Endothelial cell of umbilical vein (primary cell): ENCODE data around the gene FOXF1. TPM values are rescaled to one million over a fixed set of nuclear protein-coding genes. Genes with fewer than 3 reads are reported as not detected.

Source experiments
- BruUV-seq: library from RNA; stranded (reverse); fragments of 400-500 nt; replicated peaks from 2 replicates; lab custom pipeline; 2021; lab: Mats Ljungman, UMichigan
- CTCF ChIA-PET: fragments of 300-600, 350-600 bp; sonication (Branson Sonifier 250); formaldehyde crosslinking; loops from one replicate; lab custom pipeline; 2021; ENCODE audit warnings: antibody characterized with exemption, inconsistent platforms; lab: Charles Lee
- POLR2A ChIA-PET: fragments of 300-600, 350-600 bp; sonication (Branson Sonifier 250); formaldehyde crosslinking; loops from one replicate; lab custom pipeline; 2021; ENCODE audit warnings: antibody characterized with exemption, inconsistent platforms; lab: Charles Lee
- DNase-seq: peaks from one replicate; pipeline ENCODE4 v3.0.0-alpha.2; 2011; ENCODE audit warnings: low read depth, low spot score
- FAIRE-seq: peaks from 2 replicates; lab custom pipeline; 2011; peaks lifted over from hg19 to GRCh38; lab: Jason Lieb, UNC
- H2AFZ ChIP-seq: 2 replicates; pipeline ENCODE4 v1.6.0; 2012; ENCODE audit warnings: low read depth, low read length, control low read depth, inconsistent platforms
- H3K27ac ChIP-seq: 2 replicates; pipeline ENCODE4 v1.5.1; 2011; ENCODE audit warnings: low read depth, mild to moderate bottlenecking, control low read depth, low read length, moderate library complexity; ENCODE audit not compliant: insufficient read depth
- H3K27me3 ChIP-seq, 2 experiments: 2 replicates each; pipeline versions ENCODE4 v1.6.0 to v1.6.1; 2011; ENCODE audit warnings: low read length in 2 of 2, mixed read lengths in 1 of 2; ENCODE audit not compliant: control insufficient read depth in 2 of 2, insufficient read depth in 2 of 2
- H3K36me3 ChIP-seq, 2 experiments: 2 replicates in 1 of 2; 3 replicates in 1 of 2; pipeline ENCODE4 v1.5.1; 2011; ENCODE audit warnings: low read length in 2 of 2, mild to moderate bottlenecking in 1 of 2, moderate library complexity in 1 of 2; ENCODE audit not compliant: control insufficient read depth in 2 of 2, insufficient read depth in 2 of 2; ENCODE audit errors: extremely low read depth in 1 of 2
- H3K4me1 ChIP-seq: 3 replicates; pipeline ENCODE4 v1.5.1; 2011; ENCODE audit warnings: mild to moderate bottlenecking, low read length; ENCODE audit not compliant: control insufficient read depth, insufficient read depth; ENCODE audit errors: extremely low read depth
- H3K4me2 ChIP-seq: 2 replicates; pipeline ENCODE4 v1.6.1; 2011; ENCODE audit warnings: low read length, control low read depth, mixed read lengths; ENCODE audit not compliant: insufficient read depth
- H3K4me3 ChIP-seq, 3 experiments: fragments of 200-600 bp in 1 of 3; sonication (generic), shearing (Covaris generic) in 1 of 3; replicated peaks in 1 of 3; 2 replicates each; pipeline ENCODE4 v1.5.1; 2011 to 2016; ENCODE audit warnings: control low read depth in 3 of 3, low read length in 3 of 3, mild to moderate bottlenecking in 2 of 3, inconsistent platforms in 1 of 3, low read depth in 1 of 3, moderate library complexity in 1 of 3; ENCODE audit not compliant: insufficient read depth in 1 of 3
- H3K79me2 ChIP-seq: 2 replicates; pipeline ENCODE4 v1.6.0; 2012; ENCODE audit warnings: low read length, inconsistent platforms; ENCODE audit not compliant: control insufficient read depth, insufficient read depth
- H3K9ac ChIP-seq: replicated peaks from 2 replicates; pipeline ENCODE3; 2011; ENCODE audit warnings: low read length, control low read depth; ENCODE audit not compliant: insufficient read depth; ENCODE audit errors: extremely low read depth
- H3K9me1 ChIP-seq: replicated peaks from 3 replicates; pipeline ENCODE4 v1.6.0; 2011; ENCODE audit warnings: mild to moderate bottlenecking, low read length; ENCODE audit not compliant: control insufficient read depth, insufficient read depth; ENCODE audit errors: extremely low read depth
- H3K9me3 ChIP-seq: replicated peaks from 2 replicates; pipeline ENCODE4 v1.5.1; 2012; ENCODE audit warnings: low read length, inconsistent platforms; ENCODE audit not compliant: control insufficient read depth, insufficient read depth
- H4K20me1 ChIP-seq: replicated peaks from 2 replicates; pipeline ENCODE3; 2011; ENCODE audit warnings: mild to moderate bottlenecking, low read length; ENCODE audit not compliant: control insufficient read depth, insufficient read depth; ENCODE audit errors: extremely low read depth
- CTCF ChIP-seq, 2 donors: IDR thresholded peaks; 1 replicate in 1 of 2; 2 replicates in 1 of 2; pipeline ENCODE4 v1.5.1; 2011; ENCODE audit warnings: low read length in 2 of 2, mild to moderate bottlenecking in 2 of 2, moderate library complexity in 2 of 2, control low read depth in 1 of 2, inconsistent platforms in 1 of 2, low read depth in 1 of 2; ENCODE audit not compliant: insufficient read depth in 1 of 2; ENCODE audit errors: extremely low read depth in 1 of 2
- EZH2 ChIP-seq: IDR thresholded peaks from 2 replicates; pipeline ENCODE4 v1.6.1; 2012; ENCODE audit warnings: borderline replicate concordance, low read depth, mild to moderate bottlenecking, moderate library complexity, low read length, inconsistent platforms; ENCODE audit not compliant: severe bottlenecking
- FOS ChIP-seq: IDR thresholded peaks from 2 replicates; pipeline ENCODE4 v1.6.1; 2011; ENCODE audit warnings: mild to moderate bottlenecking, low read length, moderate library complexity, borderline replicate concordance; ENCODE audit not compliant: insufficient read depth
- GATA2 ChIP-seq: IDR thresholded peaks from 2 replicates; pipeline ENCODE4 v1.7.0; 2011; ENCODE audit warnings: low read depth, mild to moderate bottlenecking, moderate library complexity, mixed read lengths, low read length; ENCODE audit not compliant: insufficient read length, insufficient read depth
- JUN ChIP-seq: IDR thresholded peaks from 2 replicates; pipeline ENCODE4 v1.6.1; 2011; ENCODE audit warnings: borderline replicate concordance, low read depth; ENCODE audit not compliant: insufficient read length, insufficient read depth
- MYC ChIP-seq: IDR thresholded peaks from one replicate; pipeline ENCODE4 v1.6.1; 2011; ENCODE audit warnings: mild to moderate bottlenecking, low read depth, low read length
- POLR2AphosphoS5 ChIP-seq: IDR thresholded peaks from 2 replicates; pipeline ENCODE4 v1.6.1; 2012; ENCODE audit warnings: low read depth, mild to moderate bottlenecking, control low read depth, low read length, moderate library complexity; ENCODE audit not compliant: insufficient read depth
- dilution Hi-C: fragments of 300-500 bp; cut with MboI; formaldehyde crosslinking; loops from one replicate; pipeline ENCODE4 v1.15.0; 2019; ENCODE audit warnings: low sequenced_read_pairs; ENCODE audit not compliant: extremely low pct_ligation_motif_present
- intact Hi-C: fragments of 100-400 bp; cut with micrococcal nuclease; formaldehyde crosslinking; loops from one replicate; pipeline ENCODE4 v1.10.0; 2022
- polyA plus RNA-seq, 4 experiments: library from polyadenylated mRNA; depleted of rRNA in 3 of 4; stranded (reverse) in 3 of 4; unstranded in 1 of 4; fragments of >200 nt; gene quantifications; 2 replicates each; pipeline versions ENCODE4 v1.2.1 to v1.2.3, GENCODE V29; 2011 to 2012; ENCODE audit warnings: missing spikeins in 1 of 4
- total RNA-seq: library from RNA; stranded (reverse); gene quantifications from 2 replicates; pipeline ENCODE4 v1.2.3, GENCODE V29; 2021

The FOXF1 gene
- total and polyA plus RNA-seq, 2 donors (not counting 3 experiments of a cell fraction or from before 2014, with no cell fraction given), result 1.0 to 1.1 TPM

- no peaks in the 10 kb centered on the region for H3K9me3 ChIP-seq
- no peaks in the 10 kb centered on the region for H4K20me1 ChIP-seq
- dilution Hi-C loops, result no loop called here
- CTCF ChIA-PET, result no interaction called here
- POLR2A ChIA-PET, result no interaction called here
- TF ChIP-seq CTCF (IDR thresholded peaks at IDR 0.05; ENCODE audit: extremely low read depth in 1 of 2, insufficient read depth in 1 of 2, low read depth in 1 of 2, low read length in 2 of 2), result no peak
- TF ChIP-seq POLR2AphosphoS5, result no peak
- TF ChIP-seq FOS, result no peak
- peak; percentile 96 for TF ChIP-seq EZH2
- no peak for TF ChIP-seq MYC
- TF ChIP-seq JUN, result no peak
- no peak for TF ChIP-seq GATA2
- no peak for DNase-seq
- no peak for FAIRE-seq
- H3K27ac ChIP-seq, result no peak overlapping the region
- no TSS peak for BruUV-seq
- H3K9me1 ChIP-seq, result no peaks in the 10 kb centered on the region
- no peaks in the 10 kb centered on the region for H3K79me2 ChIP-seq
- no peak overlapping the region for H3K4me2 ChIP-seq
- no peaks in the 10 kb centered on the region for H3K36me3 ChIP-seq
- intact Hi-C loops, result no loop called here
- H3K27me3 ChIP-seq, result peaks cover 90 to 95% of the 10 kb centered on the region in 2 experiments
- H3K4me1 ChIP-seq, result no peaks in the 10 kb centered on the region
- no peak overlapping the region for H3K9ac ChIP-seq
- no peak overlapping the region for H3K4me3 ChIP-seq
- H2AFZ ChIP-seq, result no peak overlapping the region
Measured at GRCh38 chr16:86498671-86499439, 11.5 kb upstream of the FOXF1 start.
